Mesothelial cell of epicardium (in vitro differentiated cells): ENCODE measurements around the gene PLCH2. TPM values are rescaled to one million over a fixed set of nuclear protein-coding genes. Genes with fewer than 3 reads are reported as not detected.

ENCODE experiments used
- DNase-seq, 2 experiments: peaks; one replicate each; pipeline ENCODE4 v3.0.0; 2021; ENCODE audit warnings: low spot score in 2 of 2; ENCODE audit not compliant: unreplicated experiment in 2 of 2
- H3K27ac Mint-ChIP-seq: 2 replicates; pipeline ENCODE4 v1.8.0; 2021; ENCODE audit warnings: mixed read lengths
- H3K27me3 Mint-ChIP-seq: 2 replicates; pipeline ENCODE4 v1.8.0; 2021; ENCODE audit warnings: low read depth, mixed read lengths
- H3K36me3 Mint-ChIP-seq: 2 replicates; pipeline ENCODE4 v1.8.0; 2021; ENCODE audit warnings: mixed read lengths
- H3K4me1 Mint-ChIP-seq: 2 replicates; pipeline ENCODE4 v1.8.0; 2021; ENCODE audit warnings: mixed read lengths
- H3K4me3 Mint-ChIP-seq: 2 replicates; pipeline ENCODE4 v1.8.0; 2021; ENCODE audit warnings: mild to moderate bottlenecking, moderate library complexity, mixed read lengths
- H3K9me3 Mint-ChIP-seq: 2 replicates; pipeline ENCODE4 v1.8.0; 2021; ENCODE audit warnings: mixed read lengths
- CTCF ChIP-seq: fragments of 200-600 bp; sonication (generic); IDR thresholded peaks from one replicate; pipeline ENCODE4 v1.5.0; 2021; ENCODE audit warnings: antibody characterized with exemption; ENCODE audit not compliant: unreplicated experiment
- total RNA-seq: library from RNA; stranded (reverse); gene quantifications from 3 replicates; pipeline ENCODE4 v1.2.1, GENCODE V29; 2021

PLCH2 gene
- total RNA-seq, 1 donor from 2014 or later, result 1.7 TPM

GRCh38 chr1:2533365-2533764, 57.3 kb downstream of the PLCH2 start:
- Mint-ChIP-seq H3K36me3 (no peaks in the 10 kb centered on the region), H3K4me1 (peaks cover 22% of the 10 kb centered on the region), H3K27me3 (peaks cover 74% of the 10 kb centered on the region), H3K9me3 (no peaks in the 10 kb centered on the region), H3K27ac (no peak overlapping the region), H3K4me3 (no peak overlapping the region)
- DNase-seq, result no peak
- TF ChIP-seq CTCF, result no peak

DNA sequence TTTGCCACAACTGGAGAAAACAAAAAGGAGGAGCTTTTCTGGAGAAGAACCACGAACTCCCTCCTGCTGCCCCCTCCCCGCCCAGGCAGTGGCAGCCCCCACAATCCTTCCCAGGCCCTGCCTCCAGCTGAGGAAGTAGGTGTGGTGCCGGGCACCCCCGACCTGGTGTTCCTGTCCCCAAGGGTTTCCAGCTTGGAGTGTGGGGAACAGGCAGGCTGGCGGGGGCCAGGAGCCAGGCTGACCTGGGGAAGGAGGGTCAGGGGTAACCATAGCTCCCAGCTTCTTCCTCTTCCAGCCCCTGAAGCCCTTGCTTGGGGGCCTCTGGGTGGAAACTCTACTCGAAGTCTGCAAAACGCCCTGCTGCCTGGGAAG, 58.2 kb downstream of the PLCH2 start:
- no peak overlapping the region for H3K4me3 Mint-ChIP-seq
- peaks cover 19% of the 10 kb centered on the region for H3K4me1 Mint-ChIP-seq
- DNase-seq, result no peak
- no peak for TF ChIP-seq CTCF
- H3K27me3 Mint-ChIP-seq, result peaks cover 68% of the 10 kb centered on the region
- no peaks in the 10 kb centered on the region for H3K9me3 Mint-ChIP-seq
- no peak overlapping the region for H3K27ac Mint-ChIP-seq
- H3K36me3 Mint-ChIP-seq, result no peaks in the 10 kb centered on the region

DNA sequence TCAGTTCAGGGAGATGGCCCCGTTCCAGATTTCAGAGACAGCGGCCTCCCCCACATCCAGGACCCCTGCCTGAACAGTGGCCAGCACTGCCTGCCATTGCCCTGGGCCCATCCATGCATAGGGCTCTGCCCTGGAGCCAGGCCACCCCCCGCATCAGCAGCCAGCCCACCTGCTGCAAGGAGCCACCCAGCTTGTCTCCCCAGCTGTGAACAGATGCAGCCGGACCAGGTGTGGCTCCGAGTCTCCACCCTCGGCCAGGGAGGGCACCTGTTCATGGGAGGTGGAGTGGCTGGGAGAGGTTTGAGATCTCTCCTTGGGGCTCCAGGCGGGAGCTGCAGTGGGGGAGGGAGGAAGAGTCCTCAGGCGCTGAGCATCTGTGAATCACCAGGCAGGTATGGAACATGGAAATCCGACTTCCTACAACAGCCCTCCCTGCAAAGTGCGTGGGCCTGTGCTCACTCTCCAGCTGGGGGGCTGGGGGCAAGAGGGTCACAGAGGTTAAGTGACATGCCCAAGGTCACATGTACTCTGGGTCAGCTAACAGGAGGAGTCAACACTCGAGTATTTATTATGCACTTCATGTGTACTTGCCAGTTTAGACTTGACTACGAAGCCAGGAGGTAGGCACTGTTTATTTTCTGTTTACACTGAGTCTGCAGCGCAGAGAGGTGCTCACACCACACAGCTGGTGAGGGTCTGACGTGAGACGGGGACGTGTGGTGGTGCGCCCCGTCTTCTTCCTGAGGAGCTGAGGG, 58.8 kb downstream of the PLCH2 start:
- Mint-ChIP-seq H3K9me3 (no peaks in the 10 kb centered on the region), H3K27ac (peak overlapping the region; percentile 69), H3K36me3 (no peaks in the 10 kb centered on the region), H3K4me1 (peaks cover 19% of the 10 kb centered on the region), H3K27me3 (peaks cover 64% of the 10 kb centered on the region), H3K4me3 (peak overlapping the region; percentile 3)
- DNase-seq, result peak in 1 of 2 experiments; percentile 63
- no peak for TF ChIP-seq CTCF

DNA sequence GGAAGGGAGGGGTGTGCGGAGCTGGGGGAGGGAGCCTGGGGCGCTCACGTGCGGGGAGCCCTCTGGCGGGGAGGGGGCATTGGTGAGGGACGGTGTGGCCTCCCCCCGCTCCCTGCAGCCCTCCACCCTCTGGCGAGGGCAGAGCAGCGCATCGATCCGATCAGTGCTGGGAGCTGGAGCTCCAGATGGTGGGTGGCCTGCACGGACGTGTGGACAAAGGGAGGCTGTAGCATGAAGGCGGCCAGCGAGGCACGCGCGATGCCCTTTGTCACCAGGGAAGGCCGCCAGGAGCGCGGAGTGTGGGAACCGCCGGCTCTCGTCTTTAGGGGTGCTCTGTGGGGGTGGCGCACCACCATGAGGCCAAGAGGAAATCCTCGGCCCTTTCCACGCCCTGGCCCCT, 59.4 kb downstream of the PLCH2 start:
- Mint-ChIP-seq H3K36me3 (no peaks in the 10 kb centered on the region), H3K4me1 (peaks cover 19% of the 10 kb centered on the region), H3K27ac (no peak overlapping the region), H3K27me3 (peaks cover 62% of the 10 kb centered on the region), H3K4me3 (no peak overlapping the region), H3K9me3 (no peaks in the 10 kb centered on the region)
- no peak for TF ChIP-seq CTCF
- no peak for DNase-seq

GRCh38 chr1:2535981-2536380, 59.9 kb downstream of the PLCH2 start:
- Mint-ChIP-seq H3K27me3 (peaks cover 57% of the 10 kb centered on the region), H3K4me1 (peaks cover 19% of the 10 kb centered on the region), H3K9me3 (no peaks in the 10 kb centered on the region), H3K36me3 (no peaks in the 10 kb centered on the region), H3K4me3 (no peak overlapping the region), H3K27ac (no peak overlapping the region)
- no peak for DNase-seq
- TF ChIP-seq CTCF, result no peak

DNA sequence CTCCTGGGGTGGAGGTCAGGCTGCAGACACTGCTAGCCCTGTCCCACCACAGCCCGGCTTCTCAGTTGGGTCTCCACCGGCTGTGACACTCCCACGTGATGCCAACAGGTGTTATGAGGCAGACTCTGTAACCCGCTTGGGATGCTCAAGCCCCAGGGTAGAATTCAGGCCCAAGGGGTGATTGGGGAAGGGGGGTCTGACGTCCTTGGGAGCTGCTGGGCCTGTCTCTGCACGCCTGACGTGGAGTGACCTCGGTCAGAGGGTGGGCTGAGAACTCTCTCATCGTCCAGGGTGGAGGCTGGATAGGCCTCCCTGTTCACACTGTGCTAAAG, 61.7 kb downstream of the PLCH2 start:
- Mint-ChIP-seq H3K4me1 (peaks cover 25% of the 10 kb centered on the region), H3K4me3 (no peak overlapping the region), H3K9me3 (no peaks in the 10 kb centered on the region), H3K27ac (no peak overlapping the region), H3K27me3 (peaks cover 43% of the 10 kb centered on the region), H3K36me3 (no peaks in the 10 kb centered on the region)
- DNase-seq, result no peak
- TF ChIP-seq CTCF, result no peak
